ENCODE data around the gene CYCS.

The CYCS gene

GRCh38 chr7:25098096-25099046 lies 26.7 kb downstream of the CYCS start:
- Histone ChIP-seq H2BK12ac (ENCODE audit: low read length) (no peak overlapping the region), H3K27ac (ENCODE audit: low read depth, low read length) (no peak overlapping the region), H4K12ac (ENCODE audit: low read depth, low read length) (no peak overlapping the region), H3K36me3 (ENCODE audit: control insufficient read depth in 1 of 2, insufficient read depth in 2 of 2, low read length in 2 of 2) (no peaks in the 10 kb centered on the region), H3K9ac (ENCODE audit: low read length) (no peak overlapping the region), H3K27me3 (ENCODE audit: insufficient read depth, low read length) (no peaks in the 10 kb centered on the region), H3K9me3 (ENCODE audit: insufficient read depth, low read depth, low read length) (no peaks in the 10 kb centered on the region), H3K18ac (ENCODE audit: low read length) (no peak overlapping the region), H3K4me2 (ENCODE audit: low read length) (no peak overlapping the region), H3K4me3 (ENCODE audit: low read depth, low read length) (no peak overlapping the region), H3K79me2 (ENCODE audit: control insufficient read depth, insufficient read depth, low read length, poor library complexity) (no peaks in the 10 kb centered on the region), H2AFZ (ENCODE audit: insufficient read depth, low read length, poor library complexity) (no peak overlapping the region), H4K91ac (ENCODE audit: low read depth, low read length) (no peak overlapping the region), H3K4ac (ENCODE audit: low read depth, low read length) (no peak overlapping the region), H3K79me1 (ENCODE audit: low read length) (no peaks in the 10 kb centered on the region), H2BK120ac (ENCODE audit: insufficient read depth, low read length, poor library complexity) (no peak overlapping the region), H3K14ac (ENCODE audit: low read length) (no peak overlapping the region), H2AK5ac (ENCODE audit: low read length) (no peak overlapping the region), H3K23ac (ENCODE audit: low read length) (no peak overlapping the region), H4K8ac (ENCODE audit: low read depth, low read length) (no peak overlapping the region), H2BK5ac (ENCODE audit: low read depth, low read length, poor library complexity) (no peak overlapping the region), H3K4me1 (ENCODE audit: control insufficient read depth in 1 of 2, insufficient read depth in 2 of 2, low read length in 2 of 2) (no peaks in the 10 kb centered on the region)
- WGBS (ENCODE audit: extremely low coverage, insufficient coverage, insufficient read length), result no CpG with 5 or more reads among the region's 11 CpGs
- DNase-seq, result peak; percentile 67 to 88

- H3K23ac ChIP-seq (ENCODE audit: low read length), result no peak overlapping the region
- H3K79me2 ChIP-seq (ENCODE audit: control insufficient read depth, insufficient read depth, low read length, poor library complexity), result no peaks in the 10 kb centered on the region
- no CpG with 5 or more reads among the region's 5 CpGs for WGBS (ENCODE audit: extremely low coverage, insufficient coverage, insufficient read length)
Observed at GRCh38 chr7:25095516-25096345, 29.3 kb downstream of the CYCS start.

GRCh38 chr7:25093268-25093826 lies 31.7 kb downstream of the CYCS start:
- Histone ChIP-seq H3K27me3 (ENCODE audit: insufficient read depth, low read length) (no peaks in the 10 kb centered on the region), H2BK5ac (ENCODE audit: low read depth, low read length, poor library complexity) (no peak overlapping the region), H3K79me2 (ENCODE audit: control insufficient read depth, insufficient read depth, low read length, poor library complexity) (no peaks in the 10 kb centered on the region), H3K9me3 (ENCODE audit: insufficient read depth, low read depth, low read length) (no peaks in the 10 kb centered on the region), H3K4me3 (ENCODE audit: low read depth, low read length) (no peak overlapping the region), H3K36me3 (ENCODE audit: control insufficient read depth in 1 of 2, insufficient read depth in 2 of 2, low read length in 2 of 2) (no peaks in the 10 kb centered on the region), H3K27ac (ENCODE audit: low read depth, low read length) (no peak overlapping the region), H3K23ac (ENCODE audit: low read length) (no peak overlapping the region), H2BK12ac (ENCODE audit: low read length) (no peak overlapping the region), H2BK120ac (ENCODE audit: insufficient read depth, low read length, poor library complexity) (no peak overlapping the region), H3K4me1 (ENCODE audit: control insufficient read depth in 1 of 2, insufficient read depth in 2 of 2, low read length in 2 of 2) (no peaks in the 10 kb centered on the region), H3K4me2 (ENCODE audit: low read length) (no peak overlapping the region), H3K79me1 (ENCODE audit: low read length) (no peaks in the 10 kb centered on the region), H3K4ac (ENCODE audit: low read depth, low read length) (no peak overlapping the region), H4K12ac (ENCODE audit: low read depth, low read length) (no peak overlapping the region), H4K91ac (ENCODE audit: low read depth, low read length) (no peak overlapping the region), H2AFZ (ENCODE audit: insufficient read depth, low read length, poor library complexity) (no peak overlapping the region), H3K18ac (ENCODE audit: low read length) (no peak overlapping the region), H4K8ac (ENCODE audit: low read depth, low read length) (no peak overlapping the region), H3K9ac (ENCODE audit: low read length) (no peak overlapping the region), H2AK5ac (ENCODE audit: low read length) (no peak overlapping the region), H3K14ac (ENCODE audit: low read length) (no peak overlapping the region)
- DNase-seq, result peak; percentile 81 to 95
- WGBS (ENCODE audit: extremely low coverage, insufficient coverage, insufficient read length), result no CpG with 5 or more reads among the region's 6 CpGs

More at GRCh38 chr7:25095516-25096345, 29.3 kb downstream of the CYCS start:
- Histone ChIP-seq H3K4me3 (ENCODE audit: low read depth, low read length) (no peak overlapping the region), H3K9me3 (ENCODE audit: insufficient read depth, low read depth, low read length) (no peaks in the 10 kb centered on the region), H2BK5ac (ENCODE audit: low read depth, low read length, poor library complexity) (no peak overlapping the region), H2BK12ac (ENCODE audit: low read length) (no peak overlapping the region), H3K9ac (ENCODE audit: low read length) (no peak overlapping the region), H4K91ac (ENCODE audit: low read depth, low read length) (no peak overlapping the region), H3K4ac (ENCODE audit: low read depth, low read length) (no peak overlapping the region), H3K18ac (ENCODE audit: low read length) (no peak overlapping the region), H4K8ac (ENCODE audit: low read depth, low read length) (no peak overlapping the region), H2BK120ac (ENCODE audit: insufficient read depth, low read length, poor library complexity) (no peak overlapping the region), H3K36me3 (ENCODE audit: control insufficient read depth in 1 of 2, insufficient read depth in 2 of 2, low read length in 2 of 2) (no peaks in the 10 kb centered on the region), H2AK5ac (ENCODE audit: low read length) (no peak overlapping the region), H3K14ac (ENCODE audit: low read length) (no peak overlapping the region), H3K27ac (ENCODE audit: low read depth, low read length) (no peak overlapping the region), H2AFZ (ENCODE audit: insufficient read depth, low read length, poor library complexity) (no peak overlapping the region), H3K27me3 (ENCODE audit: insufficient read depth, low read length) (no peaks in the 10 kb centered on the region), H4K12ac (ENCODE audit: low read depth, low read length) (no peak overlapping the region), H3K79me1 (ENCODE audit: low read length) (no peaks in the 10 kb centered on the region), H3K4me1 (ENCODE audit: control insufficient read depth in 1 of 2, insufficient read depth in 2 of 2, low read length in 2 of 2) (no peaks in the 10 kb centered on the region), H3K4me2 (ENCODE audit: low read length) (no peak overlapping the region)
- no peak for DNase-seq

- Histone ChIP-seq H3K27me3 (ENCODE audit: insufficient read depth, low read length) (no peaks in the 10 kb centered on the region), H3K9me3 (ENCODE audit: insufficient read depth, low read depth, low read length) (no peaks in the 10 kb centered on the region), H2AK5ac (ENCODE audit: low read length) (no peak overlapping the region), H4K8ac (ENCODE audit: low read depth, low read length) (no peak overlapping the region), H3K18ac (ENCODE audit: low read length) (no peak overlapping the region), H3K4me3 (ENCODE audit: low read depth, low read length) (no peak overlapping the region), H3K4me1 (ENCODE audit: control insufficient read depth in 1 of 2, insufficient read depth in 2 of 2, low read length in 2 of 2) (no peaks in the 10 kb centered on the region), H2AFZ (ENCODE audit: insufficient read depth, low read length, poor library complexity) (no peak overlapping the region), H2BK5ac (ENCODE audit: low read depth, low read length, poor library complexity) (no peak overlapping the region), H4K12ac (ENCODE audit: low read depth, low read length) (no peak overlapping the region), H3K27ac (ENCODE audit: low read depth, low read length) (no peak overlapping the region), H3K4me2 (ENCODE audit: low read length) (no peak overlapping the region), H2BK120ac (ENCODE audit: insufficient read depth, low read length, poor library complexity) (no peak overlapping the region), H3K79me2 (ENCODE audit: control insufficient read depth, insufficient read depth, low read length, poor library complexity) (no peaks in the 10 kb centered on the region), H3K23ac (ENCODE audit: low read length) (no peak overlapping the region), H3K79me1 (ENCODE audit: low read length) (no peaks in the 10 kb centered on the region), H3K14ac (ENCODE audit: low read length) (no peak overlapping the region), H2BK12ac (ENCODE audit: low read length) (no peak overlapping the region), H3K4ac (ENCODE audit: low read depth, low read length) (no peak overlapping the region), H4K91ac (ENCODE audit: low read depth, low read length) (no peak overlapping the region), H3K36me3 (ENCODE audit: control insufficient read depth in 1 of 2, insufficient read depth in 2 of 2, low read length in 2 of 2) (no peaks in the 10 kb centered on the region), H3K9ac (ENCODE audit: low read length) (no peak overlapping the region)
- DNase-seq, result no peak
- no CpG with 5 or more reads among the region's 4 CpGs for WGBS (ENCODE audit: extremely low coverage, insufficient coverage, insufficient read length)
Observed at GRCh38 chr7:25091779-25092178, 33.3 kb downstream of the CYCS start.
